Ramos (cell line): ENCODE results near the gene CHDH.

Experiments
- in situ Hi-C: fragments of 300-500 bp; cut with MboI; formaldehyde crosslinking; loops from one replicate; pipeline ENCODE4 v1.14.3; 2022; ENCODE audit warnings: low sequenced_read_pairs; ENCODE audit not compliant: unreplicated experiment

CHDH gene

DNA sequence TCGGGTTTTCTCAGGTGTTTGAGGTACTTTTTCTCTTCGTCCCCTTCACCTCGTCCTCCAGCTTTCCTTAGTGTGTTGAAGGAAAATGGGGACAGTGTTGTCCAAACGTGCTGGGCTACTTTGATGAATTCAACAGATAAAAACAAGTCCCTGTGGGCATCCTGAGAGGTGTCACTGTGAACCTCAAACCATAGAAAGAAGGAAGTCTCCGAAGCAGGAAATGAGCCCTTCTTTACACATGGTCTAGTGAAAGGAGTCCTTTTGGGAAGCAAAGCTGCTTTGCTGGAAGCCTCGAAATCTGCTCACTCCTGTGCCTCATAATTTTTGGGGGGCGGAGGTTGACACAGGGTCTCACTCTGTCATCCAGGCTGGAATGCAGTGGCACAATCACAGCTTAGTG, 10.7 kb upstream of the CHDH start:
- in situ Hi-C loops = no loop called here

GRCh38 chr3:53850895-53851294, 4.7 kb upstream of the CHDH start:
- in situ Hi-C loops = no loop called here

GRCh38 chr3:53849916-53850315, 3.7 kb upstream of the CHDH start:
- in situ Hi-C loops = no loop called here

- in situ Hi-C loops = no loop called here
These were observed 584 bp upstream of the CHDH start for GRCh38 chr3:53846851-53847155.

DNA sequence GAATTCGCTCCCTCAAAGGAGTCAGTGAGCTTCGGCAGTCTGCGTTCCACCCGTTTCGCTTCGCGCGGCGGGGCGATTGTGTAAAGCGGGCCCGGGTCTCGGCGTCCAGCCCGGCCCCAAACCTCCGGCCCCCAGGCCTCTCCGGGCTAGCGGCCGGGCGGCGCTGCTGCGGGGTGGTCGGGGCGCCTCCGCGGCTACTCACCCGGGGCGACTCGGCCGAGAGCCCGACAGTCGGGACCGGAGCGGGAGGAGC, 412 bp downstream of the CHDH start:
- in situ Hi-C loops = no loop called here

DNA sequence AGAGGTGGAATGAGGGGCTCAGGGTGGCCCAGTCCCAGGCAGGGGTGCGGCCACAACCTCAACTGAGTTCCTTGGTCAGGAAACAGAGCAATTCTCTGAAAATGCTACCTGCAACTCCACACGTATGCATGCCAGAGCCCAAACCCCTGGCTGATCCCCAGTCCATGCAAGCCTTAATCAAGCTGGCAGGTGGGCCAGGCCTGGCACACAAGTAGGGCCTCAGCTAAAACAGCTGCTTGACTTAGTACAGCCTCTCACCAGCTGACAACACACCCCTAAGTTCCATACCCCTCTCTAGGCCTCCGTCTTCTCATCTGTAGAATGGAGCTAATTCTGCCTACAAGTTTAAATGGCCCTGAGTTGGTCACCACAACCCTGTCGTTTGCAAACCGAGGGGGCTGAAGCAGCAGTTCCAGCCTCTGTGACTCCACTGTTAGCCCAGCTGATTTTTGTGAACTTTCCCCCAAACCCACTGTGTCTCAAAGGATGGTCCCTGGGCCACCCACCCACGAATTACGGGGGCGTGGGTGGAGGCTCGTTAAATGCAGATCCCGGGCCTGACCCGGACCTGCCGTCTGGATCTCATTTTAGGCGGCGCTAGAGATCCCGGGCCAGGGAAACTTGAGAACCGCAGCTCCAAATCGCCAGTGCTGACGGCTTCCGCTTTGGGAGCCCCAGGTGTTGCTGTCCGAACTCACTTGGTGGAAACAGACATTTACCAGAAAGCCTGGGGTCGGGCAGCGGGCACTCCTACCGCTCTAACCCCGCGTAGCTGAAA, 927 bp downstream of the CHDH start:
- in situ Hi-C loops = no loop called here

DNA sequence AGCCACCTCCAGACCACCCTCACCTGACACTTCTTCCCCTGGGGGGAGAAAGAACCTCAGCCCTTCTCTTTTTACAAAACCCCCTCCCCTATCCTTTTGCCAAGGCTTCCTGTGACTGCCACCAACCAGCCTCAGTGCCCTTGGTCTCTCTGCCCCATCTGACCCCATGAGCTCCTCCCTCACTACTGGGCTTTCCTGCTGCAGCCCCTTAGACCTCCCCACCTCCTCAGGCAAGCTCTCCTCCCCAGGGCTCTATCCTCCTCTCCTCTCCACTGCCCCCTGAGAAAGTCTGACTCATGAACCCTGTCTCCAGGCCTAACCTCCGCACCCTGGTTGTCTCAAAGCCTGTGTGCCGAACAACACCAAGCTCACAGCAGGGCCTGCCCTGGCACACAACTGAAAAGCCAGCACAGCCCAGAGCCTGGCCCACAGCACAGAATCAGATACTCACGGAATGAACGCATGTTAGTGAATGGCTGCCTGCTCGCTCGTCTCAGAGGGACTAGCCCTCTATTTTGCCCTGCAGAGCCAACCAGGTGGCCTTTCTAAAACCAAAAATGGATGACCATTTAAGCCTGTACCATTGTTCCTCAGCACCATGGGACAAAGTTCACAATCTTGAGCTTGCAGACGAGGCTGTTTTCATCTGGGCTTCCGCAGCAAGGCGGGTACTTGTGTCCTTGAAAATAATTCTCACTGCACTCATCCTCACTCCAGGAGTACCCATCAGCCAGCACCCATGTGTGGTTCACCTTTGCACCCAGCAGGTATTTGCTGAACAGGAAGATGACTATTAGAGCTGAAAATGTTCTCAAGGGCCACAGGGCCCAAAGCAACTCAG, 1.7 kb downstream of the CHDH start:
- in situ Hi-C loops = no loop called here

DNA sequence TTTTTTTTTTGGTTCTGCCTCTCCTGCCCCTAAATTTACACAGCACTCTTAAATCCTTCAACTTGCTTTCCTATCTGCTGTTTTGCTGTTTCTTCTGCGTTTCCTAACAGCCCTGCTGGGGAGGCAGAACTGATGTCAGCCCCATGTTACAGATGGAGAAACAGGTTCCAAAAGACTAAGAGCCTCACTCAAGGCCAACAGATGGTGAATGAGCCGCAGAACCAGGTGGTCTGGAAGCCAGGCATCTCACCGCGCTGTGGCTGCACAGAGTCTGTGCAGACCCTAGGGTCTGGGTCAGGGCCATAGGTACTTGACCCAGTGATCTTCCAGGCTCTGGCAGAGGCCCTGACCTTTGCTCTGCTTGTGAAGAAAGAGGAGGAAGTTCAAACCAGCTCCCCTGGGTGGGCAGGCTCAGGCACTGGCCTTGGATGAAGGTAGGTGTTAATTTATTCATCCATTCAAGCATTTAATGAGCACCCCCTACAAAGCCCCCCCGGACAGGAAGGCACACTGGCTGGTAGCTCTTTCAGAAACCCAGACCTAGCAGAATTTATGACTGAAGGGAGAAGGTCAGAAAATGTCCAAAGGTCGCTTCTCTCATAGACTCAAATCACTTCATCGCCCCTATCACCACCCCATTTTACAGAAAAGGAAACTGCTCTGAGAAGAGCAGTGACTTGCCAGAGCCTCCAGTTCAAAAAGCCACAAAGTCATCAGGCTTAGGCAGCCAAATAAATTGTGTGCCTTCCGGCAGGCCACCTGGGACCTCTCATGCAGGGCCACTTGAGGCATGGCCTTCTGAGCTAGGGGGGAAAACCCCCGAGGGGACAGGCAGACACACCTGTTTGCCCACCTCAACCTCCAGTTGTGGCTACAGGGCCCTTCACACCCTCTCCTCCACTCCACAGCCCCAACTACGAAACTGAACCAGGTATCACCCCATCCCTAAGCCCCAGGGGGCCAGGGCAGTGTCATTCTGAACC, 2.7 kb downstream of the CHDH start:
- in situ Hi-C loops = no loop called here

DNA sequence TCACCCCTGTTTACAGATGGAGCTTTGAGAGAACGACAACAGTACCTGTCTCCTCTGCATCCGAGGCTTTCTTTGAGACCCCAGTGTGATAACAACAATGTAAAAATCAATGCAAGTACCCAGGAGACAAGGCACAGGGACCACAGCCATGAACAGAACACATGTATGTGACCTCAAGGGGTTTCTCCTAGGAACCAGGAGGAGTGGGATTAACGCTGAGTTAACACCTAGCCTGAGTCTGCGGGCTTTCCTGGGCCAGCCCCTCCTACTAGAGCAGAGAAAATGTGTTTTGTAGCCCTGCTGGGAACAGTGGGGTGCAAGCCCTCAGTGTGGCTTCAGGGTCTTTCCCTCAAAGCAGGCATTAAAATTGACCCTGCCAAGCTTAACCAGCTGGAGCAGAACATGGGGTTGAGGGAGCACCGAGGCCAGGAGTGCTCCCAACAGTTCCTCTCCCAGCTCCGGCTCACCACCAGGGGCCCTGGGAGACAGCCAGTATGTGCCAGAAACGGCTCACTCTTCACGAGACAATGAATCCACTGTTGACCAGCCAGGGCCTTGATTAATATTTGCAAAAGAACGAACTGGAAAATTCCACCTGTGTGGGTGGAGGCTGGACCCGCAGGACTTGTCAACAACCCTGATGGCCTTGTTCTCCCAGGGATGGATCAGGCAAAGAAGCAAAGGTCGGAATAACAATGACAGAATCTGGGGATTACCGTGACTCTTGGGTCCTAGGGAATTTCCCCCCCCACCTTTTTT, 3.6 kb downstream of the CHDH start:
- in situ Hi-C loops = no loop called here

- in situ Hi-C loops = no loop called here
These were observed 4.9 kb downstream of the CHDH start for GRCh38 chr3:53841296-53841695.

GRCh38 chr3:53837331-53837730, 8.9 kb downstream of the CHDH start:
- in situ Hi-C loops = no loop called here

- in situ Hi-C loops = no loop called here
These were observed 9.9 kb downstream of the CHDH start for GRCh38 chr3:53836084-53836872.

GRCh38 chr3:53835257-53835656, 11.0 kb downstream of the CHDH start:
- in situ Hi-C loops = no loop called here

- in situ Hi-C loops = no loop called here
These were observed 11.7 kb downstream of the CHDH start for GRCh38 chr3:53834429-53835095.

GRCh38 chr3:53833700-53834099, 12.5 kb downstream of the CHDH start:
- in situ Hi-C loops = no loop called here

- in situ Hi-C loops = no loop called here
These were observed 13.1 kb downstream of the CHDH start for GRCh38 chr3:53833053-53833645.

DNA sequence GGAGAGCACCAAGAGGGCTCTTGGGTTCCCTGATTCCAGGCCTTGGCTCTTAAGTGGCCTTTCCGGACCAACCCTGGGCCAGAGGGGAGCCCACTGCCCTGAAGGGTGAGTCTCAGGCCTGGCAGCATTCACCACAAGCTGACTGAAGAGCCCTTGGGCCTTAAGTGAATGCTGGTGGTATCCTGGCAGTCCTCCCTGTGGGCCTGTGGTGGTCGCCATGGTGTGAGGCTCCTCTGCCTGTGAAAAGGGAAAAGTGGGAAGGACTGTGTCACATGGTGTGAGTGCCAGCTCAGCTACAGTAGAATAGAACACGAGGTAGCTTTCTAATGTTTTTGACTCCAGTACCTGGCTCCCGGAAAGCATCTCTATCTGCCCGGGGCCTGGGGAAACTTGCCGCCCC, 15.3 kb downstream of the CHDH start:
- in situ Hi-C loops = no loop called here

- in situ Hi-C loops = no loop called here
These were observed 16.6 kb downstream of the CHDH start for GRCh38 chr3:53829605-53830004.

- in situ Hi-C loops = no loop called here
These were observed 17.6 kb downstream of the CHDH start for GRCh38 chr3:53828581-53828980.
